GM21619 (cell line): Measurements from ENCODE around the gene TCF25.
"Not testable (repeated sequence)": the region's sequence is repeated elsewhere in the genome, so short reads cannot be mapped to it uniquely, and the experiment has no call there.

Experiments used
- ATAC-seq: cut with Tn5 transposase; IDR thresholded peaks from one replicate; pipeline ENCODE4 v1.9.1; 2021; ENCODE audit not compliant: unreplicated experiment

The TCF25 gene

DNA sequence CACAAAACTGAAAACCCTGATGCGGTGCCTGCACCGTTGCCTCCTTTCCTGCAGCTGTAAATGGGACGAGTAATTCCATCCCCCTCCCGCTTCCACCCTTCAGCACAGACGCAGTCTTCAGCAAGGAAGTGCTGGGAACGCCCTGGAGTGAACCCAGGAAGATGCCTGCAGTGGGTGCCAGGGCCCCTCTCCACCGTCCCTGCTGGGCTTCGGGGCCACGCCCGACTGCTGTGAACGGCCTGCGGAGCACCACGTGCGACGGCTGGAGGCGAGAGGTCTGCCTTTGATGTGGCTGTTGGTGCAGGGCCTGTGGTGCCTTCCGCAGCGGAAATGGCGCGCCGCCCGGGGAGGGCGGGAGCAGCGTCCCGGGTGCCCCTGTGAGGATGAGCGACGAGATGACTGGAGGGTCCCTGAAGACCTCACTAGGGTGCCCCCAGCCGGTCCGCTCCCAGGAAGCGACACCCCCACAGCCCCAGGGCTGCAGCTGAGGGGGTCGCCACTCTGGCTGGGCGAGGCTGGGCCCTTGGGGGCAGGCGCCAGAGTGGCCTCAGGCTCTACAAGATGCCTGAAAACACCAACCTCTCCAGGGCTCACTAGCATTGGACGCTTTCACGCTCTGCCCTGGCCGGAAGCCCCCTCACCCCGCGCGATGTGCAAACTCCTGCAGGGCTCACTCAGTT lies 44.5 kb downstream of the TCF25 start:
- ATAC-seq = peak; percentile 75

- no peak for ATAC-seq
Measured at GRCh38 chr16:89918453-89919347, 45.3 kb downstream of the TCF25 start, which contains the start of gene MC1R. Gene MC1R, plus strand, starts transcription at chr16:89918862. Its CDS starts 397 bp downstream, at chr16:89919259.

GRCh38 chr16:89919535-89920406 lies 46.4 kb downstream of the TCF25 start:
- no peak for ATAC-seq

- ATAC-seq = no peak
Measured at GRCh38 chr16:89920723-89921122, 47.3 kb downstream of the TCF25 start.

DNA sequence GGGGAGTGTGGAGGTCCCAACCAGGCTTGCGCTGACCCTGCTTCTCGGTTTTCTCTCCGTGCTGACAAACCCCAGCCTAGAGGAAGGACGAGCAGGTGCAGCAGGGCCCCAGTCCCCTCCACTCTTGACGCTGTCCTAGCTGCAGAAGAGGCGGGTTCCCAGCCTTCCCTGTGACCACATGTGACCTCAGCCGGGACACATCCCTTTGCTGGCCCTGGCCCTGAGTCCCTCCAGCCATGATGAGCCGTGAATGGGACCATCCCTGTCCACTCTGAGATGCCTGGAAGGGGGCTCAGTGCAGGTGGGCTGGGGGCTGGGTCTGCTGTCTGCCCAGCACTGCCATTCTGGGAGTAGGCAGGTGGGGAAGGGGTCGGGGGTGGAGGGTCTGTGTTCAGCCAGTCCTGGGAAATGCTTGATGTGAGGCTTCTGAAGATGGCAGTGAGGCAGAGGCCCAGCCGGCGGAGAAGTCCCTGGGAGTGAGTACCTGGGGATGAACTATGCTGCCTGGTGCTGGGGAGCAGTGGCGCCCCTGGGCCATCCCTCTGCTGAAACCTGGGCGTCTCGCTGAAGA lies 47.8 kb downstream of the TCF25 start:
- no peak for ATAC-seq

GRCh38 chr16:89921702-89922476 lies 48.5 kb downstream of the TCF25 start:
- no peak for ATAC-seq

DNA sequence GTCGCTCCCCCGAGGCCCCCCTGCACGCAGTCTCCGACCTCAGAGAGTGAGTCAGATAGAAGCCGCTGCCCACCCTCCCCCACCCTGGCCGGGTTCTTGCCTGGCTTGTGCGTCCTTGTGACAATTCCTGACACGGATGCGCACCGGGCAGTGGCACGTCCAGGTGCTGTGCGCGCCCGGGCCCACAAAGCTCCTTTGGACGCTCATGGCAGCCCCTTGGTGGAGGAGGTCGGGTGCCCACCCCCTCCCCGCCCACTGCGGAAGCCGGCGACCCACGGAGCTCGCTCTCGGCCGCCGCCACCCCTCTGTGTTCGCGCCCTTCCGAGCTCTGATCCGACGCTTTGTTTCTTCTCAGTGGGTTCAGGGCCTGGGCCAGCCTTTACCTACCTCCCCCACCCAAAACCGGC lies 49.1 kb downstream of the TCF25 start:
- ATAC-seq = no peak

DNA sequence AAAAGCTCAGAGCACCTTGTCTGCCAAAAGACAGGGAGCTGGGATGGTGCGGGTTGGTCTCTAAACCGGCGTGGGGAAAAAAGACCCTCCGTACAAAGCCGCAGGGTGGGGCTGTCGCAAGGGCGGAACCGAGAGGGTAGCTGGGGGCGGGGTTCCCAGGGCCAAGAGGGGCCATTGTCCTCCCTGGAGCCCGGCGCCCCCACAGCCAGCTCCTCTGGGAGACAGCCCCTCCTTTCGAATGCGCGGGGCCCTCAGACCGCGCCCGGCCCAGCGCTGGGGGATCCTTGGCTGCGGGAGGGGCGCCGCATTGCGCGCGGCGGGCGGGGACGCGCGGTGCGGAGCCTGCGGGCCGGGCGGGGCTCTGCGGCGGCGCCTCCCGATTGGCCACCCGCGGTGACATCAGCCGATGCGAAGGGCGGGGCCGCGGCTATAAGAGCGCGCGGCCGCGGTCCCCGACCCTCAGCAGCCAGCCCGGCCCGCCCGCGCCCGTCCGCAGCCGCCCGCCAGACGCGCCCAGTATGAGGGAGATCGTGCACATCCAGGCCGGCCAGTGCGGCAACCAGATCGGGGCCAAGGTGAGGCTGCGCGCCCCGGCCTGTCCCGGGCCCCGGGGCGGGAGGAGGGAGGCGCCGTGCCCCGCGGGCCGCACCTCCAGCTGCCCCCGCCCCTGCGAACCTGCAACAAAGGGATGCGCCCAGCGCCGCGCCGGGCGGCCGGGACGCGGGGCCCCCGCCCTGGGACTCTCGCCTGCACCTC lies 49.7 kb downstream of the TCF25 start, which contains the start of gene TUBB3:
TSS of gene TUBB3 (plus strand) at position 459 of the 756 bp plus-strand sequence. CDS start at position 519, 60 bp downstream.
- no peak for ATAC-seq

DNA sequence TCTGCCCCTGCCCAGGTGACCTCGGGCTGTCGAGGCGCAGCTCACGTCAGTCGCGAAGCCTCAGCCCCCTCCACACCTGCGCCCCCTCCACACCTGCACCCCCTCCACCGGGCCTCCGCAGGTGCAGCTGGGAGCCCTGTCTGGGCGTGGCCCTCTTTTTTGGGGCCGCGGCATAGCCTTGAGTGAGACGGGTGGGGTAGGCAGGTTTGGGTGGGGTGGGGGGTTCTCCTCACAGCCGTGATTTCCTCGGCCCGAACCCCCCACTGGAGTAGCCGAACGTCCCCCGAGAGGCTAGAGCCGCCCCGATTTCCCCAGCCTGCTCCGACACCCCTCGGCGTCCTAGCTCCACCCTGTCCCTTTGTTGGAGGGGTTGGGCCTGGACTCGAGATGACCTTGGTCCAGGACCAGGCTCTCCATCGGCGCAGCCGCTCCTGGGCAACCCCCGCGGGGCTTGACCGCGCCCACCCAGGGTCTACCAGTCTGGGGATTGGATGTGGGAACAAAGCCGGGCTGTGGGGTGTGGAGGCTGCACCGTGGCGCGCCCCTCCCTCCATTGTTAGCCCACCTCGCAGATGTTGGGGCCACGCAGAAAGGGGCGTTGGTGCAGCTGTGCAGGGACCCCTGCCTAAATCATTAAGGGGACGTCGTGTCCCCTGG lies 50.4 kb downstream of the TCF25 start:
- ATAC-seq = no peak

DNA sequence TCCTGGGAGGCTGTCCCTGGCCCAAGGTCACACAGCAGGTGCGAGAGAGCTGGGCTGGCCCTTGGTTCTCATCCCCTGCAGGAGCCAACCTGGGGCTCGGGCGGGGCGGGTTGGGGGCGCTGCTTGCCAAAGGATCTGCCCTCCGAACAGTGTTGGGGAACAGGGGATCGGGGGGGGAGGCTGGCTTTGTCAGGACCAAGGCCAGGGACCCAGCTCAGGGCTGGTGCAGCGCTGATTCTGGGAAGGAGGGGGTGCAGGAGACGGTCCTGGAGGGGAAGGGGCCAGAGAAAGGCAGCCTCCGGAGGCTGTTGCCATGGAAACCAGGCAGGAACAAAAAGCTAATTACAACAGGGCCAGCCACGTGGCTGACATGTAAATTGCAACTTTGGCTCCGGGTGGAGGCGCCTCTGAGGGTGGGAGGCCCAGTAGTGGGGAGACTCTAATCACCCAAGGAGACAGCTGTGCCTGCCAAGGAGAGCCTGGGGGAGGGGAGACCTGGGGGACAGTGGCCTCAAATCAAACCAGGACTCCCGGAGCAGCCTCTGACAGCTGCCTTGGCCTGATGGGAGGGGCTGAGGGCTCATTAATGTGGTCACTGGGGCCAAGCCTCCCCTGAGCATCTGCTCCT lies 51.0 kb downstream of the TCF25 start:
- ATAC-seq = no peak

DNA sequence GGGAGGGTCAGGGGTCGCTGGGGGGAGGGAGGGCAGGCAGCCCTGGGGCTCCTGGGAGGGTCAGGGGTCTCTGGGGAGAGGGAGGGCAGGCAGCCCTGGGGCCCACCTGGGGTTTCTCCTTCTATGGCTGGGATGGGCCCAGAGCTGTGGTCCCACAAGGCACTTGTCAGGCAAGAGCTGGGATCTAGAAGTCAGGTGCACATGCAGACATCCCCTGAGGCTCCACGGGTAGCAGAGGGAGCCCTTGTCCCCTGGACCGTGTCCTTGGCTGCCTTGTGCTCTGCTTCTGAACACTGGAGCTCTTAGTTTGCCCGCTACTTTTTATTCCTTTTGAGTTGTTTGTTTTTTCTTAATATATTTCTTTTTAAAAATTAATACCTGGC lies 51.5 kb downstream of the TCF25 start:
- no peak for ATAC-seq

- ATAC-seq = peak; percentile 4
Measured at GRCh38 chr16:89925596-89926079, 52.2 kb downstream of the TCF25 start.

GRCh38 chr16:89931305-89931896 lies 58.0 kb downstream of the TCF25 start:
- no peak for ATAC-seq

GRCh38 chr16:89931964-89932363 lies 58.6 kb downstream of the TCF25 start:
- ATAC-seq = no peak

DNA sequence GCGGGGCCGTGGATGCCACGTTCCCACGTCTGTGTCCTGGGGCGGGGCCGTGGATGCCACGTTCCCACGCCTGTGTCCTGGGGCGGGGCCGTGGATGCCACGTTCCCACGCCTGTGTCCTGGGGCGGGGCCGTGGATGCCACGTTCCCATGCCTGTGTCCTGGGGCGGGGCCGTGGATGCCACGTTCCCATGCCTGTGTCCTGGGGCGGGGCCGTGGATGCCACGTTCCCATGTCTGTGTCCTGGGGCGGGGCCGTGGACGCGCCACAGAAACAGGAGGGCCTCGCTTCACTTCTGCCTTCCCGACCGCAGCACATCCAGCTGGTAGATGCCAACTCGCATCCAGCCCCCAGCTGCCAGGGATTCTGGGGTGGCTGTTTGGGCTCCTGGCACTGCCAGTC lies 60.6 kb downstream of the TCF25 start:
- not testable (repeated sequence) for ATAC-seq

DNA sequence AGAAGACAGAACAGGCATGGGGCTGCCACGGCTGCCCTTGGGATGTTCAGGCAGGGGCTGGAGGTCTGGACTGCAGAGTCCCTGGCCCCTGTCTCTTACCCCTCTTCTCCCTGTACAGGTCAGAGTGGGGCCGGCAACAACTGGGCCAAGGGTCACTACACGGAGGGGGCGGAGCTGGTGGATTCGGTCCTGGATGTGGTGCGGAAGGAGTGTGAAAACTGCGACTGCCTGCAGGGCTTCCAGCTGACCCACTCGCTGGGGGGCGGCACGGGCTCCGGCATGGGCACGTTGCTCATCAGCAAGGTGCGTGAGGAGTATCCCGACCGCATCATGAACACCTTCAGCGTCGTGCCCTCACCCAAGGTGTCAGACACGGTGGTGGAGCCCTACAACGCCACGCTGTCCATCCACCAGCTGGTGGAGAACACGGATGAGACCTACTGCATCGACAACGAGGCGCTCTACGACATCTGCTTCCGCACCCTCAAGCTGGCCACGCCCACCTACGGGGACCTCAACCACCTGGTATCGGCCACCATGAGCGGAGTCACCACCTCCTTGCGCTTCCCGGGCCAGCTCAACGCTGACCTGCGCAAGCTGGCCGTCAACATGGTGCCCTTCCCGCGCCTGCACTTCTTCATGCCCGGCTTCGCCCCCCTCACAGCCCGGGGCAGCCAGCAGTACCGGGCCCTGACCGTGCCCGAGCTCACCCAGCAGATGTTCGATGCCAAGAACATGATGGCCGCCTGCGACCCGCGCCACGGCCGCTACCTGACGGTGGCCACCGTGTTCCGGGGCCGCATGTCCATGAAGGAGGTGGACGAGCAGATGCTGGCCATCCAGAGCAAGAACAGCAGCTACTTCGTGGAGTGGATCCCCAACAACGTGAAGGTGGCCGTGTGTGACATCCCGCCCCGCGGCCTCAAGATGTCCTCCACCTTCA lies 61.5 kb downstream of the TCF25 start:
- no peak for ATAC-seq

GRCh38 chr16:89935620-89936019 lies 62.2 kb downstream of the TCF25 start:
- not testable (repeated sequence) for ATAC-seq
